Fibroblast of lung (primary cell): ENCODE data around the gene KBTBD2. TPM values are rescaled to one million over a fixed set of nuclear protein-coding genes. Genes with fewer than 3 reads are reported as not detected.

Experiments
- DNase-seq, 2 donors: peaks; one replicate each; pipeline versions ENCODE4 v3.0.0 to v3.0.0-alpha.2; 2010; ENCODE audit warnings: low read depth in 2 of 2
- H2AFZ ChIP-seq: 2 replicates; pipeline ENCODE4 v1.5.1; 2012; ENCODE audit warnings: low read length, control low read depth, inconsistent platforms
- H3K27ac ChIP-seq: 2 replicates; pipeline ENCODE4 v1.5.1; 2011; ENCODE audit warnings: low read length, control low read depth; ENCODE audit not compliant: insufficient read depth
- H3K27me3 ChIP-seq: 2 replicates; pipeline ENCODE4 v1.5.1; 2011; ENCODE audit warnings: mild to moderate bottlenecking, low read length; ENCODE audit not compliant: control insufficient read depth, insufficient read depth
- H3K36me3 ChIP-seq: 2 replicates; pipeline ENCODE4 v1.5.1; 2011; ENCODE audit warnings: low read length; ENCODE audit not compliant: control insufficient read depth, insufficient read depth
- H3K4me1 ChIP-seq: 2 replicates; pipeline ENCODE4 v1.5.1; 2011; ENCODE audit warnings: low read length; ENCODE audit not compliant: control insufficient read depth, insufficient read depth; ENCODE audit errors: extremely low read depth
- H3K4me2 ChIP-seq: 2 replicates; pipeline ENCODE4 v1.5.1; 2011; ENCODE audit warnings: low read length, control low read depth; ENCODE audit not compliant: insufficient read depth; ENCODE audit errors: extremely low read depth
- H3K4me3 ChIP-seq, 4 experiments: fragments of 200-600 bp in 1 of 4; sonication (generic) in 1 of 4; replicated peaks in 1 of 4; 2 replicates each; pipeline ENCODE4 v1.5.1; 2011 to 2016; ENCODE audit warnings: low read length in 4 of 4, low read depth in 3 of 4, mild to moderate bottlenecking in 3 of 4, control low read depth in 2 of 4, inconsistent platforms in 1 of 4, mixed read lengths in 1 of 4; ENCODE audit not compliant: insufficient read depth in 1 of 4; ENCODE audit errors: control extremely low read depth in 1 of 4
- H3K79me2 ChIP-seq: 2 replicates; pipeline ENCODE4 v1.5.1; 2012; ENCODE audit warnings: mild to moderate bottlenecking, low read length, inconsistent platforms; ENCODE audit not compliant: control insufficient read depth, insufficient read depth
- H3K9ac ChIP-seq: 2 replicates; pipeline ENCODE4 v1.5.1; 2011; ENCODE audit warnings: mild to moderate bottlenecking, low read length, control low read depth; ENCODE audit not compliant: insufficient read depth
- H3K9me3 ChIP-seq: 2 replicates; pipeline ENCODE4 v1.5.1; 2012; ENCODE audit warnings: low read depth, low read length; ENCODE audit not compliant: control insufficient read depth, insufficient read depth
- H4K20me1 ChIP-seq: 2 replicates; pipeline ENCODE4 v1.5.1; 2011; ENCODE audit warnings: low read length; ENCODE audit not compliant: control insufficient read depth, insufficient read depth; ENCODE audit errors: extremely low read depth
- CTCF ChIP-seq, 2 donors: IDR thresholded peaks in 1 of 2; conservative IDR thresholded peaks in 1 of 2; 1 replicate in 1 of 2; 2 replicates in 1 of 2; pipeline ENCODE4 v1.5.1; 2011 to 2012; ENCODE audit warnings: low read length in 2 of 2, control low read depth in 1 of 2, inconsistent platforms in 1 of 2, low read depth in 1 of 2, mild to moderate bottlenecking in 1 of 2
- EZH2 ChIP-seq: IDR thresholded peaks from 2 replicates; pipeline ENCODE4 v1.5.1; 2012; ENCODE audit warnings: low read length, control low read depth, mild to moderate bottlenecking; ENCODE audit errors: missing control alignments
- polyA plus RNA-seq, 2 donors: library from polyadenylated mRNA; depleted of rRNA in 1 of 2; stranded (reverse) in 1 of 2; unstranded in 1 of 2; fragments of >200 nt; gene quantifications; 2 replicates each; pipeline ENCODE4 v1.2.1, GENCODE V29; 2011 to 2012; ENCODE audit warnings: missing spikeins in 1 of 2
- total RNA-seq: library from RNA; depleted of rRNA; stranded (reverse); fragments of >200 nt; gene quantifications from 2 replicates; pipeline ENCODE4 v1.2.1, GENCODE V29; 2014

The KBTBD2 gene
- total and polyA plus RNA-seq, 2 donors (not counting 1 experiment from before 2014, with no cell fraction given): 26.7 to 29.2 TPM

GRCh38 chr7:32916006-32916405 lies 24.4 kb upstream of the KBTBD2 start:
- Histone ChIP-seq H2AFZ (no peak overlapping the region), H3K4me1 (no peaks in the 10 kb centered on the region), H3K36me3 (no peaks in the 10 kb centered on the region), H3K27ac (no peak overlapping the region), H3K4me3 (no peak overlapping the region), H3K9me3 (no peaks in the 10 kb centered on the region), H3K4me2 (no peak overlapping the region), H3K27me3 (no peaks in the 10 kb centered on the region), H4K20me1 (no peaks in the 10 kb centered on the region), H3K79me2 (no peaks in the 10 kb centered on the region), H3K9ac (no peak overlapping the region)
- no peak for DNase-seq
- no peak for TF ChIP-seq CTCF (conservative IDR thresholded peaks at IDR 0.05 in 1 of 2, IDR thresholded peaks at IDR 0.05 in 1 of 2; ENCODE audit: low read depth in 1 of 2, low read length in 2 of 2)
- no peak for TF ChIP-seq EZH2

DNA sequence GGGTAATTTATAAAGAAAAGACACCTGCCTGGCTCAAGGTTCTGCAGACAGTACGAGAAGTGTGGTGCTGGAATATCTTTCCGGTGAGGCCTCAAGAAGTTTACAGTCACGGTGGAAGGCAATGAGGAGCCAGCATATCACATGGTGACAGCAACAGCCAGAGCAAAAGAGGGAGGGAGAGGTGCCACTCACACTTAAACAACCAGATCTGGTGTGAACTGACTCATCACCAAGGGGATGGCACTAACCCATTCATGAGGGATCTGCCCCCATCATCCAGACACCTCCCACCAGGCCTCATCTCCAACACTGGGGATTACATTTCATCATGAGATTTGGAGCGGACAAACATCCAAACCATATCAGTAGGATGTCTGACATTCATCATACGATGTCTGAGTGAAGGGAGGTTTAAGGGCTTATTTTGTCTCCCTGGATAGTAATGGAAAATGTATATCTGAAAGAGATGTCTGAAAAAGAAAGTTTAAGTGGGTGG lies 23.5 kb upstream of the KBTBD2 start:
- no peaks in the 10 kb centered on the region for H3K36me3 ChIP-seq
- H4K20me1 ChIP-seq: no peaks in the 10 kb centered on the region
- no peak for TF ChIP-seq CTCF (conservative IDR thresholded peaks at IDR 0.05 in 1 of 2, IDR thresholded peaks at IDR 0.05 in 1 of 2; ENCODE audit: low read depth in 1 of 2, low read length in 2 of 2)
- TF ChIP-seq EZH2: no peak
- H3K79me2 ChIP-seq: no peaks in the 10 kb centered on the region
- H3K4me1 ChIP-seq: no peaks in the 10 kb centered on the region
- no peaks in the 10 kb centered on the region for H3K27me3 ChIP-seq
- H2AFZ ChIP-seq: no peak overlapping the region
- no peaks in the 10 kb centered on the region for H3K9me3 ChIP-seq
- H3K27ac ChIP-seq: no peak overlapping the region
- no peak overlapping the region for H3K4me2 ChIP-seq
- DNase-seq: no peak
- H3K4me3 ChIP-seq: no peak overlapping the region
- H3K9ac ChIP-seq: no peak overlapping the region

DNA sequence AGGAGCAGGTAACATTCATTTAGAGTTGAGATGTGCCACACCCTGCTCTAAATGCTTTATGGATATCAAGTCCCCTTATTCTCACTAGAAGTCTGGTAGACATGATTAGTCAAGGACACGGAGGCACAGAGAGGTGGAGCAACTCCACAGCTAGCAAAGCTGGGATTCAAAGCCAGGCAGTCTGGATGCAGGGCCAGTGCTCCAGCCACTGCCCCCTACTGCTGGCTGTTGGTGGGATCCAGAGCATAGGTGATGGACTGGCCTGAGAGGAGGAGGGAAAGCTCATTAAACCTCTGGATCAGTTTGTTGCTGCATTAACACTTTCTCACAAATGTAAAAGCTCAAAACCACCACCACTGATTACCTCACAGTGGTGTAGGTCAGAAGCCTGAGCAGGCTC lies 22.6 kb upstream of the KBTBD2 start:
- no peak overlapping the region for H3K27ac ChIP-seq
- DNase-seq: no peak
- no peaks in the 10 kb centered on the region for H3K79me2 ChIP-seq
- H3K36me3 ChIP-seq: no peaks in the 10 kb centered on the region
- H4K20me1 ChIP-seq: no peaks in the 10 kb centered on the region
- H2AFZ ChIP-seq: no peak overlapping the region
- TF ChIP-seq EZH2: no peak
- peak in 1 of 2 donors; percentile 9 for TF ChIP-seq CTCF (conservative IDR thresholded peaks at IDR 0.05 in 1 of 2, IDR thresholded peaks at IDR 0.05 in 1 of 2; ENCODE audit: low read depth in 1 of 2, low read length in 2 of 2)
- no peak overlapping the region for H3K4me3 ChIP-seq
- no peak overlapping the region for H3K4me2 ChIP-seq
- no peaks in the 10 kb centered on the region for H3K9me3 ChIP-seq
- no peak overlapping the region for H3K9ac ChIP-seq
- no peaks in the 10 kb centered on the region for H3K27me3 ChIP-seq
- H3K4me1 ChIP-seq: no peaks in the 10 kb centered on the region
